Stimulated activated CD4-positive, alpha-beta T cell treated with anti-CD3 and anti-CD28 coated beads, TNF-alpha, amount 100 ng/mL, for 1 hour (primary cell): ENCODE results near the gene SPATA6L.

Experiments used
- DNase-seq, 3 donors: peaks; one replicate each; pipeline ENCODE4 v3.0.0-alpha.2; 2020; ENCODE audit warnings: low read depth in 3 of 3, low spot score in 1 of 3

The SPATA6L gene

DNA sequence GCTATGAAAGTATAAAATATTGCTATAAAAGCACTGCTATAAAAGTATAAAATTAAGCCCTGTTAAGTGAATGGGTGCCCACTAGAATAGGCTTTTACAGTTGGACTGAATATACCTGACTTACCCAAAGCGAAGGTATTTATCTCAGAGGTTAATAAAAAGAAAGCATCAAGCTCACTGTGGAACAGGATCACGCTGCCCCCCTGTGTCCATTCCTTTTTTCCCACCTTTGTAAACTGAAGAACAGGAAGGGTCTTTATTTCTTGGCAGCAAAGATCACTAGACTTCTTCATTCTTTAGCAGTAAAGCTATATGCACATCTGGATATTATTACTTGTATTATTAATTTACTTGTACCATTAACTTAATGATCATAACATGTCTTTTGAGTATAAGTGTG lies 26.3 kb downstream of the SPATA6L start:
- DNase-seq: peak in 1 of 3 donors; percentile 38

DNA sequence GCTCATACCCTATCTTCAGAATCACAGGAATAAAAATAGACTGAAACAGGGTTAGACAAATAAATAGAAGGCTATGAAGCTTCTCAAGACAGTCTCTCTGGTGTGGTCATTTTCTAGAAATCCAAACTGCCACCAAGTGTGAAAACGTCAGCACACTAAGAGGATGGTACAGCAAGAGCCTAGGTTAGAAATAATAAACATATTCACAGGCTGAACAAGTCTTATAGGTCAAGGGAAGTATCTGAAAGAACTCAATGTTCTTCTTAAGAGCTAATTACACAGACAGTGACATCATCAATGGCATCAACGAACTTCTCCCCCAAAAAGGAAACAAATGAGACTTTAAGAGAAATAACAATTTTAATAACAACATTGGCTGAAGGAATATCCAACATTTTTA lies 26.9 kb downstream of the SPATA6L start:
- no peak for DNase-seq

DNA sequence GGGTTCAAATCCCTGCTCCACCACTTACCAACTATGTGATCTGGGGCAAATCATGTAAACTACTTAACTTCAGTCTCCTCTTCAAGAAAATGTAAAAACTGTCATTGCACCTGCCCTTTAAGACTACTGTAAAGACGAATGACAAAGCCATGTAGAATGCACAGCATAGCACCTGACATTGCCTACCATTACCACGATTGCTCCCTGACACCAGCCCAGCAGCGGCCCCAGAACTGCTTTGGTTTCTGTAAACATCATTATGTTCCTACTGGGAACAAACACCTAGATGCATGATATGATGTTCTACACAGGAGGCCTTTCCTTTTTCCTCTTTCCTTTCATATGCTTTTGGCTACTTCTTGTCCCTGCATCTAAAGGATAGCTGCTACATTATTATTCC lies 27.3 kb downstream of the SPATA6L start:
- no peak for DNase-seq

DNA sequence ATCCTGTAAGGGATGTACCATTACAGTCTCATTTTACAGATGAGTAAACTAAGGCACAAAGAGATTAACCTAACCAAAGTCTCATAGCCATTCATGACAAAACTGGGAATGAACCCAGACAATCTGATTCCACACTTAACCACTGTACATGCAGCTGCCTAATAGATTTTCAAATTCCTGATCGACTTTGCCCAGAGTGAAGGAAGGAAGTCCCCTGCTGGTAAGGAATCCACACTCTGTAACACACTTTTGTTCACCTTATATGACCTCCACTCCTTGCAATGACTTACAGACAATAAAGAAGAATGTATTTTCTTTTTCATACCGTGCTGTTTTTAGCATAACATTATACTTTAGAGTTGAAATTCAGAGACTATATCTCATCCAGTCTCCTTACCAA lies 35.4 kb downstream of the SPATA6L start:
- DNase-seq: no peak

DNA sequence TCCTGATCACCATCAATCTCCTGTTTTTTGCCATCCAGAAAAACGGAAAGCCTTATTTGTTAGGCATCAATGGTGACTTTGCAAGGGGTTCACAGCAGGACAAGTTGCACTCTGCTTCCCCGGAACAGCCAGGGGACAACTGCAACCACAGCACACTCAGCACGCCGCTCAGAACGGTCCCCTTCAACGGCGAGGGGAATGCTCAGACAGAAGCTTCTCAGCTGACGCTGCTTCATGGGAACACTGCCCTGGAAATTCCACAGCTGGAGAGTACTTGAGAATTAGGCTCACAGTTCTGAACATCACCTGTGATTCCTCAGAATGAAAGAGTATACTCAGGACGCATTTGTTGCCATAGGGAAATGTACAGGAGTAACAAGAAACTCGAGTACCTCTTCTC lies 44.3 kb downstream of the SPATA6L start:
- no peak for DNase-seq

DNA sequence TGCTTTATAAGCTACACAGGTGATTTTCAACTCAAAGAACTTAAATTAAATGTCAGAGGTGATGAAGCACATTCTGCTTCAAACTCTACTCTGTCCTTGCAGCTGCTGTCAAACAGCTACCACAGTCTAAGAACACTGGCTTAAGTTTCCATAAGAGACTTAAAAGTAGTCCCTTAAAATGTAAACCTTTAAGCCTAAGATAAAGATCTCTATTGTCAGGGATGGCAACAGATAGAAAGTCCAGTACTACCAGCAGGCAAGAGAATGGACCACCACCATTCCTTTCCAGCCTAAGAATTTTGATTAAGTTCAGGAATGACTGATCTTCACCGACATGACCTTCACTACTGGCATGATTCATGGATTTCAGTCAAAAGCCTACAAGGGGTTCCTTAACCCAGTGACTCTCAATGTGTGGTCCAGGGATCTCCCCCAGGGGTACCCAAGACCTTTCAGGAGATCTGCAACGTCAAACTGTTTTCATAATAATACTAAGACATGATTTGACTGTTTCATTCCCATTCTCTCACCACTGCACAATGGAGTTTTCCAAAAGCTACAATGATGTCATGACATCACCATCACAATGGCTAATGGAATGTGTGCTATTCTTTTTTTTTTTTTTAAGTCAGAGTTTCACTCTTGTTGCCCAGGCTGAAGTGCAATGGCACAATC lies 45.3 kb downstream of the SPATA6L start:
- no peak for DNase-seq

DNA sequence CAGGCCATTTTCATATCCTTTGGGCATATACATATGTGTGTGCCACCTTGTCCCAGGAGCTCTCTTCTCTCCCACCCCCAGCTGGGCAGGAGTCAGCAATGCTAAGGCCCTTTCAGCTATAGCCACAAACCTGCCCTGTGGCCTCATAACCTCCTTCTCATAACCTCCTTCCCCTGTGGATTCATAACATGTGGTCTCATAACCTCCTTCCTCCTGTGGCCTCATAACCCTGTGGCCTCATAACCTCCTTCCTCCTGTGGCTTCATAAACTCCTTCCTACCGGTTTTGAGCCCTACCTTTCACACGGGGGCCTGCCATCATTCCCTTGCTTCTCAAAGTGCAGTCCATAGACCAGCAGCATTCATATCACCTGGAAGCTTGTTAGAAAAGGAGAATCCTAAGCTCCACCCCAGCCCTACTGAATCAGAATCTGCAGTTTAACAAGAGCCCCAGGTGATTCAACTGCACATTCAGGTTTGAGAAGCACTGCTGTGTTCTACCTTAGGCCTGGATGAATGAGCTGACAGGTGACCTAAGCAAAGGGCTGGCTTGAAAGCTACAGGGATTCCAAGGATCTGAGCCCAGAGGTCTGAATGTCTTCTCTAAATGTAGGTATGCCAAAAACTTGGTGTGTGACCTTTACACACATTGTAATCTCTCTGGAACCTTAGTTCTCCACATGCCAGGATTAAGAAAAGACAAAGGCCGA lies 46.1 kb downstream of the SPATA6L start:
- no peak for DNase-seq

DNA sequence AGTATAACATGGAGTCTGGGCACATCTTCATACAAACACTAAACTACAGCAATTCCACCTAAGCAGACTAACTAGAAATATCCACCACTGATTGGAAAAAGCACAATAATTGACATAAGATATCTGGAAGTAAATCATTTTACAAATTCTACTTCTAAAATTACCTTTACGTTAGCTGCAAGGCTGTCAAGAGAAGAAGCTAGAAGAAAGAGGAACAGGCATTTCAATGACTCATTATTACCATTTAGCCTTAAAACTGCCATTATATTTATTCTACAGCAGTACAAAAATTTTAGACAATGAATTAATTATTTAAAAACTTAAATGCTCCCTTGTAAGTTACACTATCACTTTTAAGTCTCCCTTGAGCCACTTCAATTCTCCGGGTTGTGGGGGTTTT lies 47.6 kb downstream of the SPATA6L start:
- no peak for DNase-seq

DNA sequence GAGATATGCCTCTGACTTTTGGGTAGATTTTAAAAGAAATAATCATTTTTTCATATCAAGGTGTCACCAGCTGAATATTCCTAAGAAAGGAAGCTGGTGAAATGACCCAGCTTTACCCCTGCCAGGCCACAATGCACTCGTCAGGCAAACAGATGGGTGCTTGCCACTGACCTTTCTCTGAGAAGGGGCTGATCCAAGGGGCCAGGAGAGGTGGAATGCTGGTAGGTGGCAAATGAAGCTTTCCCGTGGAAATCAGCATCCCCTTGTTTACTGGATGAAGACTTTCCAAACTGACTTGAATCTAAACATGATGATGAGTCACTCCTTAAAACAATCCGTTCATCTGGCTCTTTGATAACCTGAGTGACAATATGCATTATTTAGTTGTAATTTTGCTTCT lies 48.5 kb downstream of the SPATA6L start:
- DNase-seq: no peak

DNA sequence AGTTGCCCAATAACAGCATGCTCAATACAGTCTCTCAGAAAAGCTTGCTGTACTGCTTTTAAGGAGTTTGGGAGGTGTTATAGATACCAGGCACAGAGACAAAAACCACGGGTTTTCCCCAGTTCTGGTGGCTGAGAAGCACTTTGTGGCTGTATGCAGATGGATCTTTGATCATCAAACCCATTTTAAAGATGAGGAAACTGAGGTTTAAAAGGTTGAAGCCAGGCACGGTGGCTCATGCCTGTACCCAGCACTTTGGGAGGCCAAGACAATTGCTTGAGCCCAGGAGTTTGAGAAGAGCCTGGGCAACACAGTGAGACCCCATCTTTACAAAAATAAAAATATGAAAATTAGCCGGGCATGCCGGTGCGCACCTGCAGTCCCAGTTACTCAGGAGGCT lies 50.5 kb downstream of the SPATA6L start:
- DNase-seq: no peak

DNA sequence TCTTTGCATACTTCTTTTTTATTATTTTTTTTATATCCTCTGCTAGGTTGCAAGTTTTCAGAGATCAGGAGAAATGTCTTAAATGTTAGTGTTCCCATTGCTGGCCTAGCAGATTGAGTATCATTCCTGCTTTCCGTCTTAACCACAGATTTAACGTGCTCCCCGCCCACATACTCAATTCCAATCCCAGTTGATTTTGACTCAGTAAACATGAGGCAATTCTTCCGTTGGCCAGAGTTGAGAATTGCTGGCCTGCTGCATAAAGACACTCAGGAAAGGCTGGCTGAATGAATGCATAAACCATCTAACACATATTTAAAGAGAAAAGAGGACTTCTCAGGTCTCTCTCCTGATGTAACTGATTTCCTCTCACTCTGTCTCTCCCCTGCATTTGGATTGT lies 51.0 kb downstream of the SPATA6L start:
- DNase-seq: no peak

DNA sequence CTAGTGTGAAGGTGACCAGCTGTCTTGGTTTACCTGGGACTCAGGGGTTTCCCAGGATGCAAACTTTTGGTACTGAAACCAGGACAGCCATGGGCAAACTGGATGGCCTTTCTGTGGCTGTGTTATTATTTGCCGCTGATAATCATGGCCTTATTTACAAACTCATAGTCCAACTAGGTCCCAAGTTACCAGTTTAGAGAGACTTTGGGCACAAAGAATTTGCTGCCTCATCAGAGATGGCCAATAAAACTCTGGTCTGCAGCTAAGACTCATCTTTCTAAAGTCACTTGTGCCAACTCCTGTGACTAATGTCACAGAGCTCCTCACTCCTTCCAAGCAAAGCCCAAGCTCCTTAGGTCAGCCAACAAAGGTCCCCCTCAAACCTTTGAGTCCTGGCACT lies 51.7 kb downstream of the SPATA6L start:
- DNase-seq: no peak

DNA sequence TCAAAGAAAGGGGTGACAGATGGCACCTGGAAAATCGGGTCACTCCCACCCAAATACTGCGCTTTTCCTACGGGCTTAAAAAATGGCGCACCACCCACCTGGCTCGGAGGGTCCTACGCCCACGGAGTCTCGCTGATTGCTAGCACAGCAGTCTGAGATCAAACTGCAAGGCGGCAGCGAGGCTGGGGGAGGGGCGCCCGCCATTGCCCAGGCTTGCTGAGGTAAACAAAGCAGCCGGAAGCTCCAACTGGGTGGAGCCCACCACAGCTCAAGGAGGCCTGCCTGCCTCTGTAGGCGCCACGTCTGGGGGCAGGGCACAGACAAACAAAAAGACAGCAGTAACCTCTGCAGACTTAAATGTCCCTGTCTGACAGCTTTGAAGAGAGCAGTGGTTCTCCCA lies 60.2 kb downstream of the SPATA6L start:
- peak in 1 of 3 donors; percentile 6 for DNase-seq

DNA sequence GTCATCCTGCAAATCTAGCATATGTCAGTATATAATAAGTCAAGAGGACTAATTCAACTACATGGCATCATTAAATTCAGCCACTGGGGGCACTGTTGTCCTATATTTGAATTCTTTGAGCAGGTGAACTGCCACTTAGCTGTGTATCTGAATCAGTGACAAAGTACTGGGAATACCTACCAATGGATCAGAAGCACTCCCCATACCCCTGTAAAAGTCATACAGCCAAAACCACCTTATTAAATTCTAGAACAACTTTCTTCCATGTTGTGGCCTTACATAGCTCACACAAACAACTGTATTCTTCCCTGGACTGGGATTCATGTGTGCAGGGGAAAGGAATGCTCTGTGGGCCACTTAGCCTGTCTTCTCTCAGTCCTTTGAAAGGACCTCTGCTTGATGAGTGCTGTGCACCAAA lies 61.6 kb downstream of the SPATA6L start:
- peak; percentile 20 to 35 (median 27) for DNase-seq

DNA sequence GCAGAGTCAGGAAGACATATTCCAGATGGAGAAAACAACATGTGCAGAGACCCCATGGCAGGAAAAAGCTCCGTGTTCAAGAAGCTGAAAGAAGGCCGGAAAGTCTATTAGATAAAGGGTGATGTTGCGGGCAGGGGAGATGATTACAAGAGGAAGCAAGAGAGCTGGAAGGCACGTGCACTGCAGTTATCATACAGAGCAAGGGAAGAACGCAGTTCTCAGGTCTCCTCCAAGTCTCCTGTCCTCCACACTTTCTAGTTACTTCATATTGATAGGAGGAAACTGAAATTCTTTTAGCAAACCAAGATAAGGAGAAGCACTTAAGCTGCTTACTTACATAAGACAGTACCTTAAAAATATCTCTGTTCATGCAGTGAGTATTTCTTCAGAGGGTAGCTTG lies 62.5 kb downstream of the SPATA6L start:
- no peak for DNase-seq

DNA sequence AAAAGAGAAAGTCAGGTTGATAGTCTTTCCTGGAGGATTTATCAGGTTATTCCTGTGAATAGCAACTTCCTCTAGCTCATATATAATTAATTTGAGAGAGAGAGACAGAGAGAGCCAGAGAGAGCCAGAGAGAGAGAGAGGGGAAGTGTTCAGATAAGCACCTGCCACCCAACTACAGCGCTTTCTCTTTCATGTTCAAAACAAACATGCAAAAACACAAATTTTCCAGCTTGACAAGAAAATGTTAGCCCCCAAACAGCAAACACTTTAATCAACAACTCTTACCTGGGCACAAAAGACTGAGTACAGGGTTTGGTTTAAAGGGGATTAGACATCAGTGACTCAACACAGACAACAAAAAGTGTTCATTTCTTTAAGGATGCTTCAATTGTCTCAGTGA lies 65.9 kb downstream of the SPATA6L start:
- no peak for DNase-seq

DNA sequence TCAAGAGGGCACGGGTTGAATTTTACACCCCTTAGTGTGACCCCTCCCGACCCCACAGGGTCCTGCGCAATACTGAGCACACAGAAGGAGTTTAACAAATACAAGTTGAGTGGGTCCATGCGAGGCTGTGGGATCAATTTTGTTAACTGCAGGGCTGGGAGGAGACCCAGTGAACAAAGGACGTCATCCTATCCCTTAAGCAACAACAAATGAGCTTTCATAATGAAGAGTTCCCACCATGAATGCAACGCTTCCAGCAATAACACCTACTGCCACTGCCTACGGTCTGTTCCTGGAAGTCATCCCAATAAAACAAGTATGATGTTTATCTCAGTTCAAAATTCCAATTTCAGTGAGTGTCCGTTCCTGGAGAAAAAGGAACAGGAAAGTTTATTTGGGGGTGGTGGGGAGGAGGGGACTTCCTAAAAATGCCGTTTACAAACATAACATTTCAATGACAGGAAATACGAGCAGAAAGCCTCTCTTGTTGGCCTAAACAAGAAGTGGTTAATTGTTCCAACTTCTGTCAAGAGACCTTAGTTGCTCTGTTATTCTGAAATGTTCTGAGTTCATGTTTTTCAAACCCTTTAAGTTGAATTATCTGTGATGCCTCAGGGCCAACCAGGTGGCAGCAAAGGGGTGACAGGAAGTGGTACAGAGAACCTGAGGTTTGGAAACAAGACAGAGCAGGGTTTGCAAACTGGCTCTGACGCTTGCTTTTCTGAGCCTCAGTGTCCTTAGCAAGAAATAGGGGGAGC lies 69.9 kb downstream of the SPATA6L start:
- DNase-seq: peak in 2 of 3 donors; percentile 11 to 19

DNA sequence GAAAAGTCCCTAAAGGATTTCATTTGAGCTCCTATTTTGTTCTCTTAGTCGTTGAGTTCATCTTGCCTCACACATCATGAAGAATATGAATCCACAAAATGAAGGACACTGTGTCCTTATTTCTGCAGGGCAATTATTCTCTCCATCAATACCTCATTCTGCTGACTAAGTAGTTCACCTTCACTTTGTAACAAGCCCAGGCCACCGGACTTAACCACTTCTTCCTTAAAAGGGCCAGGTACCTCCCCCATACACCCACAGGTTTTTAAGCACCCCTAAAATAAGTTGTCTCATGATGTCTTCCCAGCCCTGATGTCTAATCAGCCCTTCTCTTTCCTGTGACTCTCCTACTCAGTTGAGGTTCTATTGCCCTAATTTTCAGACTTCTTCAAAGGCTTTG lies 71.3 kb downstream of the SPATA6L start:
- DNase-seq: no peak

DNA sequence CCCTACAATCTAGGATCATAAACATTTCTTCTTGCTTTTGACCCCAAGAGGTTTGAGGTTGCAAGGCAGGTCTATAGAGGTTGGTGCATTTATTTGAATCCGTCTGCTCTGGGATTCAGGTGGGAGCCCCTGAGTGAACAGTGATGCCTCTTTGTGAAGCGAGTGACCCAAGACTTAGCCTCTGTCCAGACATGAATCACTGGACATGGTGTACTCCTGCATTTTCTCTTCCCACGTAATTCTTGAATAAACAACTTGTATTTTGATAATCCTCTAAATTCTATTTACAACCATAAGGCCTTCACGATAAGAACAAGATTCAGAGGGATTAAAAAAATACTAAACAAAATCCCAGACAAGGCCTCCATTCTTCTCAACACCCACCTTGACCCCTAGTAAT lies 71.7 kb downstream of the SPATA6L start:
- no peak for DNase-seq

DNA sequence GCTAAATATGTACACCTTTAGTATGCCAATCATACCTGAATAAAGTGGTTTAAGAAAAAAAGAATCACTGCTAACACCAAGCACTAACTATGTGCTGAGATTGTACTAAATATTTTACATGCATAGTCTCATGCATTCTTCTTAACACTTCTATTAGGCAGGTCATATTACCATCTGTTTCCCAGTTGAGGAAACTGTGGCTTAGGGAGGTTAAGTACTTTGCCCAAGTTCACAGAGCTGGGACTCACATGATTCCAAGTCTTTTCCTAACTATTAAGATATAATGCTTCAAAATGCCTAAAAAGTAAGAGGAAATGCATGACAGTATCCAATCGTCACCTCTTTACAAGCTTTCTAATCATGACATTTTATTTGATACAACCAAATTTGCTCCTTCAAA lies 73.4 kb downstream of the SPATA6L start:
- no peak for DNase-seq

DNA sequence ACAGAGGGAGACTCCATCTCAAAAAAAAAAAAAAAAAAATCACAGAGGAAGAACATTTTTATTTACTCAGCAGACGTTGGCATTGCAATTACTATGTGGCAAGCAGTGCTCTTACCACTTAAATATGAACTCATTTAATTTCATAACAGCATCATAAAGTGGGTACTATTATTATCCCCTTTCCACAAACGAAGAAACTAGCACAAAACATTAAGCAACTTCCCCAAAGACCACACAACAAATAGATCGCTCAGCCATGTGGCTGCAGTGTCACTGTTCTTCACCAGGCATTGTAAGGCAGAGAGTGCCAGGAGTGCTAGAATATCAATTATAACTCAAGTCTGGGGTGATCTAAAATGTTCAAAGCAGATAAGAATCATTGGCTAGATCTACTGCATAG lies 74.0 kb downstream of the SPATA6L start:
- no peak for DNase-seq

DNA sequence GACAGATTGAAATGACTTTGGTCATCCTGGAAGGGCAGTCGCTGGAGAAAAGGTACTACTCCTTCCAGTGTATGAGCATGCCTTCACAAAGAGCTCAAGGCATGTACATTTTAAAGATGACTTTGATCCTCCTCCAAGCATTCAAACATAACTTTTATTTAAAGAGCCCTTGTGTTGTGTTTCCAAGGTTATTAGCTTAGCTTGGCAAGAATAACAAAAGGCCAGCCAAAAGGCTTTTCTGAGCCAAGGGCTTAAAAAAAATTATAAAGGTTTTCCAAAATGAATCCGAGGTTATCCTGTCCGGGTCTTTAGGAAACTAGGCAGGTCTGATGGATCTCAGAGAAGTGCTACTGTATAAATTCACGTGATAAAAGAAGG lies 75.2 kb downstream of the SPATA6L start:
- no peak for DNase-seq
